GM20431 (cell line): ENCODE data around the gene NBPF4.
"Not testable (repeated sequence)": the region's sequence is repeated elsewhere in the genome, so short reads cannot be mapped to it uniquely, and the experiment has no call there.

Source experiments
- in situ Hi-C: fragments of 300-500 bp; cut with MseI, MboI; formaldehyde crosslinking; loops from one replicate; pipeline ENCODE4 v1.15.0; 2020; ENCODE audit warnings: low sequenced_read_pairs; ENCODE audit not compliant: unreplicated experiment

The NBPF4 gene

GRCh38 chr1:108214641-108215465 lies 29.0 kb downstream of the NBPF4 start:
- in situ Hi-C loops, result not testable (repeated sequence)

GRCh38 chr1:108211014-108211413 lies 32.9 kb downstream of the NBPF4 start:
- in situ Hi-C loops, result no loop called here

DNA sequence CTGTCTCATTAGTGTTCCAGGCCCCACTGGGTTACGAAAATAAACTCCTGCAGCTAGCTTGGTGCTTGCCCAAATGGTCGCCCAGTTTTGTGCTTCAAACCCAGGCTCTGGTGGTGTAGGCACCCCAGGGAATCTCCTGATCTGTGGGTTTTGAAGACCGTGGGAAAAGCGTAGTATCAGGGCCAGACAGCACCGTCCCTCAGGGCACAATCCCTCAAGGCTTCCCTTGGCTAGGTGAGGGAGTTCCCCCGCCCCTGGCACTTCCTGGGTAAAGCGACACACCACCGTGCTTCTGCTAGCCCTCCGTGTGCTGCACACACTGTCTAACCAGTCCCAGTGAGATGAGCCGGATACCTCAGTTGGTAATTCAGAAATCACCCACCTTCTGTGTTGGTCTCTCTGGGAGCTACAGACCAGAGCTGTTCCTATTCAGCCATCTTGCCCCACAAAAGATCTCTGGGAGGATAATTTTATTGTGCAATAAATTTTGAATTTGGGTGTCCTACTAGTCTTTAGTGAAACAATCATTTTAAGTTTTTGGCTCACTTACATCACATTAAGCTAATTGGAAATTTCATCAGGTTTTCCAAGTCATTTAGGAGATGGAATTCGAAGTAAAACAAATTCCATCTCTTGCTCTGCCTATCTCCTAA lies 34.3 kb downstream of the NBPF4 start:
- in situ Hi-C loops, result no loop called here

GRCh38 chr1:108208724-108209446 lies 35.0 kb downstream of the NBPF4 start:
- in situ Hi-C loops, result no loop called here

GRCh38 chr1:108203582-108203981 lies 40.3 kb downstream of the NBPF4 start:
- in situ Hi-C loops, result not testable (repeated sequence)

- in situ Hi-C loops, result no loop called here
These were observed 42.2 kb downstream of the NBPF4 start for GRCh38 chr1:108201687-108202086.

DNA sequence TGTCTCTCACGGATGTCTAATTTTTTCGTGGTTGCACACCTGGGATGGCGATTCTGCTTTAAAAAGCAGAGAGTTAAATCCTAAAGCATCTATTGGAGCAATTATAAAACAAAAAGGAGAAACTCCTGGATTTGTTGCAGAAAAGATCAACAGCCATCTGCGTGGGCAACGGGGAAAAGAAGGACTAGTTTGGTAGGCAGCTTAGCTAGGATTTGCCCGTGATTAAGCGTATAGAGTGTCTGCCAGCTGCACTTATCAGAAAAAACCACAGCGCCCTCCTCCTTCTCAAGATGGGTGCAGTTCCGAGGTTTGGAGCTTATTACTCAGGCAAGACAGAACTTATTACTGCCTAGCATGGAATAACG lies 43.2 kb downstream of the NBPF4 start:
- in situ Hi-C loops, result no loop called here

DNA sequence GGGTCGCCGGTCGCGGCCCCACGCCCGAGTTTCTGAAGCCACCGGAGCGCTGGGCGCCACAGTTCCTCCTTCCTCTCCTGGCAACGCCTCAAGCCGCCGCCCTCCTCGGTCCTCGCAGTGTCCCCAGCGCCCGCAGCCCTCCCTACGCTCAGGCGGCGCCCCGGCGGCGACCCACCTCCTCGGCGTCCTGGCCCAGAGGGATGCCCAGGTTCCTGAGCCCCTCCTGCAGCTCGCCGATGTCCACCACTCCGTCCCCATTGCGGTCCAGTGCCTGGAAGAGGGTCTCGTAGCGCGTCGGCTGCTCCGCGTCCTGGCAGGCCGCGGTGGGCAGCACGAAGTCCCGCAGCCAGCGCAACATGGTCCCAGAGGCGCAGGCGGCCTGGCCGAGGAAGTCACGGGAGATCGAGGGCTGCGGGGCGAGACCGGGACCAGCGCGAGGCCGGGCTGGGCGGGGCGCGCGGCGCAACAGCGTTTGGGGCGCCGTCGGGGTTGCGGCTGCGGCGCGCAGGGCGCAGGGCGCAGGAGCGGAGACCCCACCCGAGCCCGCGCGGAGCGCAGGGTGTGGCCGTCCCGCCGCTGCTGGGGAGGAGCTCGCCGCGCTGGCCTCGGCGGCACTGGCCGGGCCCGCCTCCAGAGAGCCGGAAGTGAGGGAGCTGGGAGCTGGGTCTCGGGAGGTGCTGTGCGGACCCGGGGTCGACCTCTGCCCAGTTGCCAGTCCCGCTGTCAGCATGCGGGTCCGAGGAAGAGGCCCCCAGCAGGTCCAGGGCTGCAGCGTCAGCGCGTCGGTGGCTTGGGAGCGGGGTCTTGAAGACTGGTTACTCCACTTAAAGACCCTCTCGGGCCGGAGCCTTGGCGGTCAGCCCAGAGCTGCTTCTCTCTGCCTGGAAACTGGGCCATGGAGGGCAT lies 43.8 kb downstream of the NBPF4 start, which contains the start of gene SLC25A24:
Gene SLC25A24 (minus strand): TSS at position 563 of the 906 bp plus-strand sequence. CDS start 205 bp downstream, at position 358.
- in situ Hi-C loops, result no loop called here

- in situ Hi-C loops, result no loop called here
These were observed 44.6 kb downstream of the NBPF4 start for GRCh38 chr1:108199201-108199691.

GRCh38 chr1:108194051-108194450 lies 49.8 kb downstream of the NBPF4 start:
- in situ Hi-C loops, result no loop called here

DNA sequence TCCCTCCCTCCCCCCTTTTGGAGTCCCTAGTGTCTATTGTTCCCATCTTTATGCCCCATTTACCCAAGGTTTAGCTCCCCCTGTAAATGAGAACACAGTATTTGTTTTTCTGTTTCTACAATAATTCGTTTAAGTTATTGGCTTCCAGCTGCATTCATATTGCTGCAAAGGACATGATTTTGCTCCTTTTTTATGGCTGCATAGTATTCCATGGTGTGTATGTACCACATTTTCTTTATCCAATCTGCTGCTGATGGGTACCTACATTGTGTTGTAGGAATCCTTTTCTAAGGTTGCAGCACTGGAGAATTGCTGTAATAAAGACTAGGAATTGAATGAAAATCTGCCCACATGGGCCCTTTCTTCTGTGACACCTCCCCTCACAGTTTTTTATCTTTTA lies 50.5 kb downstream of the NBPF4 start:
- in situ Hi-C loops, result no loop called here

DNA sequence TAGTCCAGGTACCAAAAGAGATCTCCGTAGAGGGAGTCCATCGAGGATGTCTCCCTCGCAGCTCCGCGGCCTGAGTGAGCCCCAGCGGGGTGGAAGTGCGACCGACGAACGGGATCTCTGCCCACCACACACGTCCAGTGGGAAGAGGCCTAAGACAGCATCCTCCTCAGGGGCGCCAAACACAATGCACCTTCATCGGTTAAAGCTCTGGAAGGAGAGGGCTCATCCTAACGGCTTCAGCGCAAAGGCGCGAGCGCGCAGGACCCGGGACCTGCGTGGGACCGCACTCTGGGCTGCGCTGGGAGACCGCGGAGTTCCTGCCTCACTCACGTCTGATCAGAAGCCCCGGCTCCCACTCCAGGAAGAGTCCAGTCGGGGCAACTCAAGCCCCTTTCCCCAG lies 51.3 kb downstream of the NBPF4 start:
- in situ Hi-C loops, result no loop called here

- in situ Hi-C loops, result no loop called here
These were observed 53.0 kb downstream of the NBPF4 start for GRCh38 chr1:108190686-108191416.

- in situ Hi-C loops, result no loop called here
These were observed 53.8 kb downstream of the NBPF4 start for GRCh38 chr1:108190001-108190634.

- in situ Hi-C loops, result no loop called here
These were observed 55.1 kb downstream of the NBPF4 start for GRCh38 chr1:108188801-108189200.

GRCh38 chr1:108182959-108183700 lies 60.7 kb downstream of the NBPF4 start:
- in situ Hi-C loops, result no loop called here

- in situ Hi-C loops, result no loop called here
These were observed 64.9 kb downstream of the NBPF4 start for GRCh38 chr1:108179018-108179417.
